HepG2 (cell line): Measurements from ENCODE around the gene STK25. TPM values are rescaled to one million over a fixed set of nuclear protein-coding genes. Genes with fewer than 3 reads are reported as not detected.

ENCODE experiments used
- ATAC-seq: fragments of 200-7000 bp; cut with Tn5 transposase; 3 replicates; pipeline ENCODE4 v1.9.1; 2020; ENCODE audit warnings: mild to moderate bottlenecking, moderate library complexity
- BruUV-seq: library from RNA; stranded (reverse); fragments of 400-500 nt; replicated peaks from 2 replicates; lab custom pipeline; 2021; lab: Mats Ljungman, UMichigan
- CTCF ChIA-PET: fragments of 300-600 bp; formaldehyde crosslinking; extraction: SDS; loops from one replicate; lab custom pipeline; 2021; ENCODE audit warnings: low total read pairs, inconsistent platforms, low intra/inter-chr PET ratio; lab: Yijun Ruan, JAX
- POLR2A ChIA-PET: fragments of 350-600 bp; sonication (Branson Sonifier 250); formaldehyde crosslinking; loops from one replicate; lab custom pipeline; 2020; ENCODE audit warnings: antibody characterized with exemption, inconsistent platforms; lab: Yijun Ruan, JAX
- DNase-seq: peaks from one replicate; pipeline ENCODE4 v3.0.0-alpha.2; 2015; ENCODE audit warnings: low spot score
- FAIRE-seq: peaks from 3 replicates; lab custom pipeline; 2011; peaks lifted over from hg19 to GRCh38; lab: Jason Lieb, UNC
- H2AFZ ChIP-seq: one replicate; pipeline ENCODE4 v1.6.1; 2011; ENCODE audit warnings: low read length, inconsistent platforms
- H3K27ac ChIP-seq: fragments of 300-600 bp; 3 replicates; pipeline ENCODE4 v1.8.0; 2011; ENCODE audit warnings: mixed run types, mild to moderate bottlenecking, mixed read lengths, low read length, inconsistent platforms; ENCODE audit not compliant: insufficient read depth; ENCODE audit errors: extremely low read length
- H3K27me3 ChIP-seq, 2 experiments: fragments of 200-600 bp in 1 of 2; 2 replicates in 1 of 2; 3 replicates in 1 of 2; pipeline versions ENCODE4 v1.6.0 to v1.8.0; 2011; ENCODE audit warnings: low read length in 2 of 2, mild to moderate bottlenecking in 2 of 2, moderate library complexity in 2 of 2, inconsistent platforms in 1 of 2; ENCODE audit not compliant: insufficient read depth in 2 of 2, control insufficient read depth in 1 of 2
- H3K36me3 ChIP-seq, 2 experiments: fragments of 200-600 bp in 1 of 2; replicated peaks in 1 of 2; 2 replicates in 1 of 2; 3 replicates in 1 of 2; pipeline versions ENCODE4 v1.5.1 to v1.8.0; 2011; ENCODE audit warnings: low read length in 2 of 2, inconsistent platforms in 1 of 2; ENCODE audit not compliant: insufficient read depth in 2 of 2, control insufficient read depth in 1 of 2
- H3K4me1 ChIP-seq: 2 replicates; pipeline ENCODE4 v1.5.1; 2012; ENCODE audit warnings: low read length, inconsistent platforms; ENCODE audit not compliant: insufficient read depth
- H3K4me2 ChIP-seq: 2 replicates; pipeline ENCODE4 v1.6.0; 2011; ENCODE audit warnings: low read depth, low read length, inconsistent platforms
- H3K4me3 ChIP-seq, 3 experiments: fragments of 200-600 bp in 1 of 3; sonication (generic), shearing (Covaris generic) in 1 of 3; replicated peaks in 1 of 3; 2 replicates each; pipeline ENCODE4 v1.5.1; 2011 to 2016; ENCODE audit warnings: low read length in 3 of 3, inconsistent platforms in 2 of 3, low read depth in 2 of 3, mild to moderate bottlenecking in 2 of 3, control low read depth in 1 of 3, mixed read lengths in 1 of 3; ENCODE audit not compliant: insufficient read depth in 1 of 3
- H3K79me2 ChIP-seq: one replicate; pipeline ENCODE4 v1.6.1; 2011; ENCODE audit warnings: low read length, inconsistent platforms; ENCODE audit not compliant: insufficient read depth
- H3K9ac ChIP-seq: 2 replicates; pipeline ENCODE4 v1.6.0; 2011; ENCODE audit warnings: mild to moderate bottlenecking, low read depth, low read length, inconsistent platforms; ENCODE audit not compliant: insufficient read depth
- H3K9me3 ChIP-seq: 2 replicates; pipeline ENCODE4 v1.5.1; 2012; ENCODE audit warnings: mild to moderate bottlenecking, low read length
- H4K20me1 ChIP-seq: 2 replicates; pipeline ENCODE4 v1.6.0; 2011; ENCODE audit warnings: inconsistent platforms, mild to moderate bottlenecking, low read length, moderate library complexity; ENCODE audit not compliant: insufficient read depth
- AGO2 ChIP-seq: fragments of 200-400 bp; formaldehyde crosslinking; optimal IDR thresholded peaks from 2 replicates; pipeline ENCODE3; 2017; ENCODE audit warnings: mild to moderate bottlenecking, low read depth, low read length, moderate library complexity
- ELF4 ChIP-seq: sonication (generic); formaldehyde crosslinking; IDR thresholded peaks from 2 replicates; pipeline ENCODE4 v1.5.0; 2020; ENCODE audit warnings: missing genetic modification reagents, mild to moderate bottlenecking, moderate library complexity, borderline replicate concordance
- KDM5B ChIP-seq: sonication (generic); formaldehyde crosslinking; IDR thresholded peaks from 2 replicates; pipeline ENCODE4 v1.4.0; 2020; ENCODE audit warnings: missing genetic modification reagents, mild to moderate bottlenecking, borderline replicate concordance
- NAIF1 ChIP-seq: sonication (generic); formaldehyde crosslinking; IDR thresholded peaks from 2 replicates; pipeline ENCODE4 v1.5.0; 2020; ENCODE audit warnings: mild to moderate bottlenecking, missing genetic modification reagents, borderline replicate concordance
- ZBTB42 ChIP-seq: sonication (generic); formaldehyde crosslinking; IDR thresholded peaks from 2 replicates; pipeline ENCODE4 v1.5.0; 2020; ENCODE audit warnings: mild to moderate bottlenecking, missing genetic modification reagents
- ZNF501 ChIP-seq: sonication (generic); formaldehyde crosslinking; IDR thresholded peaks from 2 replicates; pipeline ENCODE4 v1.5.1; 2020; ENCODE audit warnings: mild to moderate bottlenecking, moderate library complexity, missing genetic modification reagents
- ZNF615 ChIP-seq: sonication (generic); formaldehyde crosslinking; IDR thresholded peaks from 2 replicates; pipeline ENCODE4 v1.5.0; 2020; ENCODE audit warnings: mild to moderate bottlenecking, missing genetic modification reagents, borderline replicate concordance
- WGBS: methylation state at CpG from one replicate; pipeline ENCODE4 v1.1.6; 2017; ENCODE audit warnings: low lambda C conversion rate; 5-methylcytosine and 5-hydroxymethylcytosine counted together
- in situ Hi-C: cut with HindIII; loops from 2 replicates; pipeline ENCODE4 v1.10.0; 2017; ENCODE audit warnings: low pct_unique_long_range_greater_than_20kb; ENCODE audit not compliant: extremely low pct_ligation_motif_present
- intact Hi-C: fragments of 100-400 bp; cut with micrococcal nuclease; formaldehyde crosslinking; loops from one replicate; pipeline ENCODE4 v1.10.0; 2022; ENCODE audit not compliant: unreplicated experiment
- polyA plus RNA-seq, 8 experiments: library from polyadenylated mRNA; depleted of rRNA in 3 of 8; stranded (reverse) in 7 of 8; unstranded in 1 of 8; fragments of >200 nt; fragmentation: Illumina TruSeq in 4 of 8; extraction: Trizol in 4 of 8; gene quantifications; 2 replicates each; pipeline versions ENCODE4 v1.2.1 to v1.2.3, GENCODE V29; 2011 to 2016; ENCODE audit warnings: low read depth in 4 of 8, missing spikeins in 1 of 8, mixed read lengths in 1 of 8; ENCODE audit not compliant: insufficient read depth in 1 of 8
- total RNA-seq, 5 experiments: library from RNA; depleted of rRNA; stranded (reverse); fragments of >200 nt; fragmentation: Illumina TruSeq; extraction: Trizol; gene quantifications; 2 replicates each; pipeline ENCODE4 v1.2.3, GENCODE V29; 2016; ENCODE audit warnings: low read depth in 1 of 5
- TF ChIP-seq, protein P1 (sequence below): sonication (generic); formaldehyde crosslinking; IDR thresholded peaks from 2 replicates; pipeline ENCODE4 v1.8.1; 2023; ENCODE audit warnings: mild to moderate bottlenecking, moderate library complexity, missing genetic modification reagents
- TF ChIP-seq, protein P2 (sequence below): sonication (generic); formaldehyde crosslinking; IDR thresholded peaks from 2 replicates; pipeline ENCODE4 v1.5.1; 2020; ENCODE audit warnings: mild to moderate bottlenecking, moderate library complexity, missing genetic modification reagents
- TF ChIP-seq, protein P3 (sequence below): sonication (generic); formaldehyde crosslinking; IDR thresholded peaks from 2 replicates; pipeline ENCODE4 v1.9.0; 2022; ENCODE audit warnings: missing genetic modification reagents, mild to moderate bottlenecking, borderline replicate concordance
- TF ChIP-seq, protein P4 (sequence below): sonication (generic); IDR thresholded peaks from 2 replicates; pipeline ENCODE4 v1.6.1; 2016; ENCODE audit warnings: low read depth, borderline replicate concordance
- TF ChIP-seq, protein P5 (sequence below): sonication (generic); formaldehyde crosslinking; conservative IDR thresholded peaks from 2 replicates; pipeline ENCODE4 v1.4.0; 2020; ENCODE audit warnings: missing genetic modification reagents

The STK25 gene
- total and polyA plus RNA-seq, 2 of the 13 experiments (the other 11 are each of a cell fraction or from before 2014, with no cell fraction given), result 177 to 481 TPM

DNA sequence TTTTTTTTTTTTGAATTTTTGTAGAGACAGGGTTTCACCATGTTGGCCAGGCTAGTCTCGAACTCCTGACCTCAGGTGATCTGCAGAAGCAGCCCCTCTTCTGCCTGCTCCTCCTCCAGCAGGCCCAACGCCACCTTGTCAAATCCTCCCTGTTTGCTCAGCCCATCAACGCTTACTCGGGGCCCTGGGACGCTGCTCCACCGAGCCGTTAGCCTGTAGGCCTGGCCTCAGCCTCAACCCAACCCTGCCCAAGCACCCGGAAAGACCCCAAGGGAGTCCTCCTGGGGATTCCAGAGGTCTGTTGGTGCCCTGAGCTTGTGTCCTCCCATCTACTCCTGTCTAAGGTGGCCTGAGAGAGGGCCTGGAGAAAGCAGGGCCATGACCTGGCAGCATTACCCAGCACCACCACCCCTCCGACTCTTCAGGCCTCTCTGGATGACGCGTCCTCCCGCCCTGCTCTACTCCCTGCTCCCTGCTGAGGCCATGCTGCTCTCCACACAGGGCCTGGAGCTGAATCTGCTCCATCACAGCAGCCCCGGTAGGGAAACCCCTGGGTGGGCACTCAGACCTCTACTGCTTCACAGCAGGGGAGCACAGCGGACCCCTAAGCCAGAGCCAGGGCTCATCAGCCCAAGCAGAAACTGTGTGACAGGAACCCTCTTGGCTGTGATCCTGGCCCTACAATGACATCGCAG, 3.2 kb downstream of the STK25 start (continued):
- TF ChIP-seq, protein P1, sequence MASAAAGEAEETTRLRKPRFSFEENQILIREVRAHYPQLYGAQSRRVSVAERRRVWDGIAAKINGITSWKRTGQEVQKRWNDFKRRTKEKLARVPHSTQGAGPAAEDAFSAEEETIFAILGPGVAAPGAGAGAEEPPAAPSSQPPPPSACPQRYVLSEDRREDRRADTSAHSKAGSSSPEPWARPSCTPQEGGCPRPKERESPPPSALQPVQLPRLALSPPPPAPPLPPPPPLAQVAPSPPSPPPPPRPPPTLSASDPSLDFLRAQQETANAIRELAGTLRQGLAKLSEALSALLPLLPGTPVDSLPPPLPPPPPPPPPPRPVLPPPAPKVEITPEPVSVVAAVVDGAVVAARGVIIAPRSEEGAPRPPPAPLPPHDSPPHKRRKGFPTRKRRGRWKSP (CRISPR knock-in tag), result no peak
- TF ChIP-seq, all 625 proteins: peak for 8

DNA sequence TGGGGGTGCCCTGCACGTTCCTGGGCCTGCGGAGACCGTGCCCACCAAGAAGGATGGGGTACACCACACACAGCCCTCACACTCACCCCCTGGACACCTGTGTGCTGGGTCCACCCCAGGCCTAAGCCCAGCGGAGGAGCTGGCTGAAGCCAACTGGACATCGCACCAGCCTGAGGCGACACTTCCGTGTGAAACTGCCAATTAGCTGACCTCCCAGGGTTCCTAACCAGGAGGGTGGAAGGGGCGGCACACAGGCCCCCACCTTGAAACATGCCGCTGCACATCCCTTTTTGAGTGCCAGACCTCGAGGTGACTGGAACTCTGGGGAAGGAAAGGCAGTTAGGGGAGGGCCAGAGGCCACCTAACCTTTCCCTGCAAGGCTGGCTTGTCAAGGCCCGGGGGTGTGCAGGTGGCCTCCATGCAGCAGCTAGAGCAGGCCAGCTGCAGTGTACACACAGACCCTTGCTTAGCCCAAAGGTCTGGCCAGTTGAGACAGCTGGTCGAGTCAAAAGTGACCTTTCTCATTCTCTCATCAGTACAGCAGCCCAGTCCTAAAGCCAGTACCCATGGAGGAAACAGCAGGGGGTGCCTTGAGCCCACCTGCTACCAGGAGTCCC, 4.5 kb downstream of the STK25 start:
- H3K9ac ChIP-seq, result no peak overlapping the region
- no peak overlapping the region for H3K4me3 ChIP-seq
- in situ Hi-C loops (no loop called here), intact Hi-C loops (loop anchor here (10.0 kb wide), 1 partner anchor 149 kb away; the partner anchor contains the start of gene FARP2)
- peaks cover 64% of the 10 kb centered on the region for H3K79me2 ChIP-seq
- H3K27ac ChIP-seq, result peak overlapping the region; percentile 7
- FAIRE-seq (no peak), ATAC-seq (no peak), DNase-seq (no peak)
- no peak overlapping the region for H2AFZ ChIP-seq
- peak overlapping the region; percentile 4; the same call in 1 of the 2 replicates for H3K4me2 ChIP-seq
- H3K4me1 ChIP-seq, result peaks cover 38% of the 10 kb centered on the region
- ChIA-PET CTCF (no interaction called here), POLR2A (interaction anchor here (1.0 kb wide), 1 partner anchor 10 kb away, joined by 3 read pairs; no protein-coding TSS in a partner anchor)
- H4K20me1 ChIP-seq, result peaks cover 35% of the 10 kb centered on the region; the same call in 1 of the 2 replicates
- H3K27me3 ChIP-seq, result no peaks in the 10 kb centered on the region
- BruUV-seq, result no TSS peak
- 87% methylated on average over 11 of the region's 12 CpGs for WGBS
- peaks cover 20 to 35% of the 10 kb centered on the region in 2 experiments for H3K36me3 ChIP-seq
- no peaks in the 10 kb centered on the region for H3K9me3 ChIP-seq
- TF ChIP-seq ELF4 (CRISPR knock-in tag), result no peak
- TF ChIP-seq ZBTB42 (CRISPR knock-in tag), result 0 out of 2 replicates have a peak, but pooled peaks have one; percentile 29
- TF ChIP-seq, protein P2, sequence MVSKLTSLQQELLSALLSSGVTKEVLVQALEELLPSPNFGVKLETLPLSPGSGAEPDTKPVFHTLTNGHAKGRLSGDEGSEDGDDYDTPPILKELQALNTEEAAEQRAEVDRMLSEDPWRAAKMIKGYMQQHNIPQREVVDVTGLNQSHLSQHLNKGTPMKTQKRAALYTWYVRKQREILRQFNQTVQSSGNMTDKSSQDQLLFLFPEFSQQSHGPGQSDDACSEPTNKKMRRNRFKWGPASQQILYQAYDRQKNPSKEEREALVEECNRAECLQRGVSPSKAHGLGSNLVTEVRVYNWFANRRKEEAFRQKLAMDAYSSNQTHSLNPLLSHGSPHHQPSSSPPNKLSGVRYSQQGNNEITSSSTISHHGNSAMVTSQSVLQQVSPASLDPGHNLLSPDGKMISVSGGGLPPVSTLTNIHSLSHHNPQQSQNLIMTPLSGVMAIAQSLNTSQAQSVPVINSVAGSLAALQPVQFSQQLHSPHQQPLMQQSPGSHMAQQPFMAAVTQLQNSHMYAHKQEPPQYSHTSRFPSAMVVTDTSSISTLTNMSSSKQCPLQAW, result peak; percentile 49; the same call in 1 of the 2 replicates
- TF ChIP-seq ZNF615 (CRISPR knock-in tag), result no peak
- TF ChIP-seq, protein P3, sequence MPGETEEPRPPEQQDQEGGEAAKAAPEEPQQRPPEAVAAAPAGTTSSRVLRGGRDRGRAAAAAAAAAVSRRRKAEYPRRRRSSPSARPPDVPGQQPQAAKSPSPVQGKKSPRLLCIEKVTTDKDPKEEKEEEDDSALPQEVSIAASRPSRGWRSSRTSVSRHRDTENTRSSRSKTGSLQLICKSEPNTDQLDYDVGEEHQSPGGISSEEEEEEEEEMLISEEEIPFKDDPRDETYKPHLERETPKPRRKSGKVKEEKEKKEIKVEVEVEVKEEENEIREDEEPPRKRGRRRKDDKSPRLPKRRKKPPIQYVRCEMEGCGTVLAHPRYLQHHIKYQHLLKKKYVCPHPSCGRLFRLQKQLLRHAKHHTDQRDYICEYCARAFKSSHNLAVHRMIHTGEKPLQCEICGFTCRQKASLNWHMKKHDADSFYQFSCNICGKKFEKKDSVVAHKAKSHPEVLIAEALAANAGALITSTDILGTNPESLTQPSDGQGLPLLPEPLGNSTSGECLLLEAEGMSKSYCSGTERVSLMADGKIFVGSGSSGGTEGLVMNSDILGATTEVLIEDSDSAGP (CRISPR knock-in tag), result peak; percentile 27; the same call in 1 of the 2 replicates
- no peak for TF ChIP-seq NAIF1 (CRISPR knock-in tag)
- peak; percentile 64 for TF ChIP-seq AGO2
- 0 out of 2 replicates have a peak, but pooled peaks have one; percentile 23 for TF ChIP-seq KDM5B (CRISPR knock-in tag)
- TF ChIP-seq, protein P4, sequence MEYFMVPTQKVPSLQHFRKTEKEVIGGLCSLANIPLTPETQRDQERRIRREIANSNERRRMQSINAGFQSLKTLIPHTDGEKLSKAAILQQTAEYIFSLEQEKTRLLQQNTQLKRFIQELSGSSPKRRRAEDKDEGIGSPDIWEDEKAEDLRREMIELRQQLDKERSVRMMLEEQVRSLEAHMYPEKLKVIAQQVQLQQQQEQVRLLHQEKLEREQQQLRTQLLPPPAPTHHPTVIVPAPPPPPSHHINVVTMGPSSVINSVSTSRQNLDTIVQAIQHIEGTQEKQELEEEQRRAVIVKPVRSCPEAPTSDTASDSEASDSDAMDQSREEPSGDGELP, result peak; percentile 67; the same call in 1 of the 2 replicates
- TF ChIP-seq, protein P5, sequence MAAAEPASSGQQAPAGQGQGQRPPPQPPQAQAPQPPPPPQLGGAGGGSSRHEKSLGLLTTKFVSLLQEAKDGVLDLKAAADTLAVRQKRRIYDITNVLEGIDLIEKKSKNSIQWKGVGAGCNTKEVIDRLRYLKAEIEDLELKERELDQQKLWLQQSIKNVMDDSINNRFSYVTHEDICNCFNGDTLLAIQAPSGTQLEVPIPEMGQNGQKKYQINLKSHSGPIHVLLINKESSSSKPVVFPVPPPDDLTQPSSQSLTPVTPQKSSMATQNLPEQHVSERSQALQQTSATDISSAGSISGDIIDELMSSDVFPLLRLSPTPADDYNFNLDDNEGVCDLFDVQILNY, result 0 out of 2 replicates have a peak, but pooled peaks have one; percentile 7
- 0 out of 2 replicates have a peak, but pooled peaks have one; percentile 34 for TF ChIP-seq ZNF501 (CRISPR knock-in tag)
